GM13977 (cell line): Measurements from ENCODE around the gene PID1.

Source experiments
- DNase-seq: peaks from one replicate; pipeline ENCODE4 v3.0.0; 2012; ENCODE audit warnings: low spot score
- CTCF ChIP-seq: IDR thresholded peaks from 2 replicates; pipeline ENCODE4 v1.5.1; 2012; ENCODE audit warnings: mild to moderate bottlenecking, control low read depth; ENCODE audit not compliant: insufficient read depth; ENCODE audit errors: extremely low read depth, missing control alignments
- in situ Hi-C: fragments of 300-500 bp; cut with MboI; formaldehyde crosslinking; loops from one replicate; pipeline ENCODE4 v1.12.0; 2022; ENCODE audit warnings: low sequenced_read_pairs, low pct_unique_long_range_greater_than_20kb, mixed read lengths, inconsistent platforms; ENCODE audit not compliant: unreplicated experiment

The PID1 gene

GRCh38 chr2:229267080-229267479 is 4.0 kb downstream of the PID1 start:
- TF ChIP-seq CTCF: no peak
- in situ Hi-C loops: no loop called here
- no peak for DNase-seq

DNA sequence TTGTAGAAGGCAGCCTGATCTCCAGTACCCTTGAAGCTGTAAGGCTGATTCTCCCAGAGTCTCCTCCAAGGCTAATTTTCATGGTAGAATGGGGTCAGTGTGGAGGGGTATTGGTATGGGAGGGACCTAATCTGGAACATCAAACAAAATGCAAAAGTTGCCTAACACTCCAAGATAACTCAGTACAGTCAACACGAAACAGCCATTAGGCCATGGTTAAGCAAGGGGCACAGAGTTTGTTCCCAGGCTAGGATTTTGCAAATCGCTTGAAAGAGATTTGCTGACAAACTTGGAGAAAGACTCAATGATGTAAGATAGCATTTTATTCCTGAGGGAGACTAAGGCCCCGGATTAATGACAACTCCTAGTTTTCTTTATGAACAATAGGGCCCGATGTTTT is 5.4 kb downstream of the PID1 start:
- no peak for TF ChIP-seq CTCF
- DNase-seq: no peak
- in situ Hi-C loops: no loop called here

DNA sequence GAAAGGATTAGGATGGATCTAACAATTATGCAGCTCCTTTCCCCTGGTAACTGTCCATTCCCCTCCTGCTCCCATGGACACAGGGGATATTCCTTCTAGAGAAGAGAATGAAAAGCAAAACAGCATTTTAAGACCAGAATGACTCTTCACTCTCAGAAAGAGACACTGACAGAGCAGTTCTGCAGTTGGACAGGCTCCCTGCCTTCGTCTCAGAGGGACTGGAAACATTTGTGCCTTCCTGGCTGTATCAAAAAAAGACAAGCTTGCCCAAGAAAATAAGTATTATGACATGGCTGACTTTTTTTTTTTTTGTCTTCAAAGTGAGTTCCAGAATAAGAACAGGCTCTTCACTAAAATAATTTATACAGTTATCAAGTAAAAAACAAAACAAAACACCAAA is 9.5 kb downstream of the PID1 start:
- DNase-seq: no peak
- no peak for TF ChIP-seq CTCF
- in situ Hi-C loops: no loop called here

DNA sequence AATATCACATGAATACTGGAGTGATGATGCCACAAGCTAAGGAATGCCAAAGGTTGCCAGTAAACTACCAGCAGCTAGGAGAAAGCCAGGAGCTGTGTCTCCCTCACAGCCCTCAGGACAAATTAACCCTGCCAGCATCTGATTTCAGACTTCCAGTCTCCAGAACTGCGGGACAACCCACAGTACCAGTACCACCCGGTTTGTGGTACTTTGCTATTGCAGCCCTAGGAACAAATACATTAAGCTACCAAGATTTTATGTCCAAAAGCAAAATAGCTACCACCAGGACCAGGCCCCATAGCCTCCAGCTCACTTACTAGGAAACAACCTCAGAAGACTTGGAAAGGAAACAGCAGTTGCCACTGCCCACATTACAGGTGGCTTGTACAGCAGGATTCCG is 10.0 kb downstream of the PID1 start:
- in situ Hi-C loops: no loop called here
- DNase-seq: no peak
- TF ChIP-seq CTCF: no peak

- TF ChIP-seq CTCF: no peak
- in situ Hi-C loops: no loop called here
These were observed 13.1 kb downstream of the PID1 start for GRCh38 chr2:229257985-229258384.

GRCh38 chr2:229256376-229256775 is 14.7 kb downstream of the PID1 start:
- no peak for TF ChIP-seq CTCF
- DNase-seq: no peak
- in situ Hi-C loops: no loop called here

More at GRCh38 chr2:229257985-229258384, 13.1 kb downstream of the PID1 start:
- DNase-seq: no peak

DNA sequence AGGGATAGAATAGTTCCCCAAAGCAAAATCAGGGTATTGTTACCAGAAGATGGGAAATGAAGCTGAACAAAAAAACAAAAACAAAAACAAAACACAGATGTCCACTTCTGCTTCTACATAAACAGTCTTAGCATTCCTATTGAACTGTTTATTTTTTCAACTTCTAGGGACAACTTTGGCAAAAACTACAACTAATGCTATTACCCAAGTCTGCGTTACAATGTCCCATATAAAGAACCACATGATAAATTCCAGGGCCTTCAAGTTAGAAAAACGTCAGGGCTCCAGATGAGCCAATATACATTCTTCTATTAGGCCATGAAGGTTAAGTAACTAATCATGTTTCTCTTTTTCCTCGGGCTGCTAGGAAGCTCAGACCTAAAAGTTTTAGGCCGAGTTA is 16.9 kb downstream of the PID1 start:
- no peak for TF ChIP-seq CTCF
- no peak for DNase-seq
- in situ Hi-C loops: no loop called here
